Left ventricle myocardium inferior (tissue), 1 donor: ENCODE results near the gene CIT. TPM values are rescaled to one million over a fixed set of nuclear protein-coding genes. Genes with fewer than 3 reads are reported as not detected.

Experiments used
- DNase-seq: peaks from one replicate; pipeline ENCODE4 v3.0.0-alpha.2; 2020
- H3K27ac ChIP-seq: fragments of 200-600 bp; replicated peaks from 2 replicates; pipeline ENCODE4 v1.8.0; 2021
- H3K27me3 ChIP-seq: fragments of 200-600 bp; 2 replicates; pipeline ENCODE4 v1.8.0; 2021; ENCODE audit warnings: low read depth
- H3K36me3 ChIP-seq: fragments of 200-600 bp; 2 replicates; pipeline ENCODE4 v1.8.0; 2021
- H3K4me1 ChIP-seq: fragments of 200-600 bp; 2 replicates; pipeline ENCODE4 v1.8.0; 2021
- H3K4me3 ChIP-seq: fragments of 200-600 bp; 2 replicates; pipeline ENCODE4 v1.8.0; 2021; ENCODE audit warnings: mild to moderate bottlenecking, moderate library complexity
- H3K9me3 ChIP-seq: fragments of 200-600 bp; replicated peaks from 2 replicates; pipeline ENCODE4 v1.8.0; 2021
- CTCF ChIP-seq: fragments of 200-600 bp; IDR thresholded peaks from 2 replicates; pipeline ENCODE4 v1.8.0; 2021; ENCODE audit warnings: antibody characterized with exemption, mild to moderate bottlenecking, borderline replicate concordance
- intact Hi-C: fragments of 100-400 bp; cut with micrococcal nuclease; formaldehyde crosslinking; loops from one replicate; pipeline ENCODE4 v1.11.0; 2022
- total RNA-seq: library from RNA; stranded (reverse); fragmentation: NEBNext Ultra II Directional; extraction: Animal tissue kit (Norgen Biotek cat#: 25700); gene quantifications from one replicate; pipeline ENCODE4 v1.2.1, GENCODE V29; 2021
- donor health status: DM: no; HTN: yes; CAD: no; lungs with severe emphysema.

CIT gene
- total RNA-seq, 1 donor from 2014 or later, result 0.96 TPM

- H3K27me3 ChIP-seq, result no peaks in the 10 kb centered on the region
- H3K4me1 ChIP-seq, result no peaks in the 10 kb centered on the region
- H3K4me3 ChIP-seq, result no peak overlapping the region
- no peak overlapping the region for H3K27ac ChIP-seq
- no peaks in the 10 kb centered on the region for H3K36me3 ChIP-seq
- no peaks in the 10 kb centered on the region for H3K9me3 ChIP-seq
- TF ChIP-seq CTCF, result no peak
- DNase-seq, result no peak
- intact Hi-C loops, result no loop called here
These were observed 6.7 kb downstream of the CIT start for GRCh38 chr12:119870457-119870856.

DNA sequence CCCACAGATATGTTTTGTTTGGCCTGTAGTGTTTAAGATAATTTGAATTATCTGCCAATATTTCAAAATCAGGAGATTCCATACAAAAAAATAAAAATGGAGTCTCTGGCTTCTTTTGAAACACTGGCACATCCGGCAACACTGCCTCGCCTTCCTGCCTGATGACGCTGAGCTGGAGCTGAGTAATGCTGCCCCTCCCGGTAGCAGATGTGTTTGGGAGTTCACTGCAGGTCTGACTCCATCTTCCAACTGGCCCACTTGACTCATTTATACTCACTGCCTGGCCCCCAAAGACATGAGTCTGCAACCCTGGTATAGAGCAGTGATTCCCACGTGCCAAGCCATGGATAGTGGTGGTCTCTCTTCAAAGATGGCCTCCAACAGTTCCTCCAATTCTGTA is 7.4 kb downstream of the CIT start:
- no peak for TF ChIP-seq CTCF
- no peaks in the 10 kb centered on the region for H3K9me3 ChIP-seq
- no peaks in the 10 kb centered on the region for H3K36me3 ChIP-seq
- no peak overlapping the region for H3K27ac ChIP-seq
- no peak for DNase-seq
- H3K4me1 ChIP-seq, result no peaks in the 10 kb centered on the region
- no peaks in the 10 kb centered on the region for H3K27me3 ChIP-seq
- intact Hi-C loops, result no loop called here
- no peak overlapping the region for H3K4me3 ChIP-seq

DNA sequence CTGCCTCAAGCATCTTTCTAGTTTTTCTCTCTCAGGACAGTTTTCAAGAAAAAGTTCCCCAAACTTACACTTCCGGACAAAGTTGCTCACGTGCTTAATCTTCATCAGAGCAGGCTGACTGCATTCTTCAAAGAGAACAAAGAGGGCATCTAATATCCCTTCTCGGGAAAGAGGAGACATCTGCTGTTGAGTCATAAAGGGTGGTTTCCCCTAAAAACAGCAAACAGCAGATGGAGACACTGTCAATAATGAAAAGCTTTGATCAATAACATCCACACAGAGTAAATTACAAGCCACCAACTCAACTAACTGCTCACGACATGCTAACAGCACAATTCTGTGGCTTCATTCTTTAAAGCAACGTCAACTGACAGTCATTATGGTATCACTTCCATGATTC is 8.1 kb downstream of the CIT start:
- no peaks in the 10 kb centered on the region for H3K9me3 ChIP-seq
- H3K36me3 ChIP-seq, result no peaks in the 10 kb centered on the region
- no peak for TF ChIP-seq CTCF
- no peak overlapping the region for H3K27ac ChIP-seq
- intact Hi-C loops, result no loop called here
- no peaks in the 10 kb centered on the region for H3K27me3 ChIP-seq
- no peak for DNase-seq
- H3K4me1 ChIP-seq, result no peaks in the 10 kb centered on the region
- H3K4me3 ChIP-seq, result no peak overlapping the region

DNA sequence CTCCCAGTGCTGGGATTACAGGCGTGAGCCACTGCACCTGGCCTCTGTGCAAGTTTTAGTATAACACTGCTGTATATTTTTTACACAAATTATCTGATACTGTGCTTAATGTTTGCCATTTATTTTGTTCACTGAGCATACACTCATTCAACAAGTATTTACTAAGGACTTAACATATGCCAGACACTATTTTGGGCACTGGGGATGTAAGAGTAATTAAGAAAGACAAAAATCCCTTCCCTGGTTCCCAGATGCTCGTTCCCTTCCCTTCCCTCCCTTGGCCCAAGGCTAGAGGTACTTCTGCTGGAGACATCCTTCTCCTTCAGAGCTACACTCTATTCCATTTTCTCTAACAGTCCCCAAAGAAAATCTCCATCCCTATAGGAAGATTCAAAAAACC is 12.5 kb downstream of the CIT start:
- H3K36me3 ChIP-seq, result no peaks in the 10 kb centered on the region
- H3K27ac ChIP-seq, result no peak overlapping the region
- H3K27me3 ChIP-seq, result no peaks in the 10 kb centered on the region
- intact Hi-C loops, result no loop called here
- H3K4me1 ChIP-seq, result no peaks in the 10 kb centered on the region
- TF ChIP-seq CTCF, result no peak
- no peaks in the 10 kb centered on the region for H3K9me3 ChIP-seq
- no peak for DNase-seq
- H3K4me3 ChIP-seq, result no peak overlapping the region

DNA sequence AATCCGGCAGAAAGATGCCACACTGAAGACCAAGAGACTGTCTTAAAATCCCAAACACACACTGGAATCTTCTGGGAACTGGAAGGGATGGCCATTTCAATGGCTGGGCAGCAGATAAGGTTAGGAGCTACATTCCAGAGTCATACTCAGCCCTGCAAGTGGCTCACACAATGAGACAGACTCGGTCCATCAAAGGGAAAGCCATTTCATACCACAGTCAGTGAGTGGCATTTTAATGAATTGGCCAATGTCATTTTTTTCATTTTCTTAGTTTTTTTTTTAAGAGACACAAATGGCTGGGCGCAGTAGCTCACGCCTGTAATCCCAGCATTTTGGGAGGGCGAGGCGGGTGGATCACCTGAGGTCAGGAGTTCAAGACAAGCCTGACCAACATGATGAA is 17.9 kb downstream of the CIT start:
- no peak overlapping the region for H3K4me3 ChIP-seq
- no peaks in the 10 kb centered on the region for H3K36me3 ChIP-seq
- no peaks in the 10 kb centered on the region for H3K27me3 ChIP-seq
- H3K9me3 ChIP-seq, result no peaks in the 10 kb centered on the region
- TF ChIP-seq CTCF, result no peak
- intact Hi-C loops, result no loop called here
- no peaks in the 10 kb centered on the region for H3K4me1 ChIP-seq
- no peak overlapping the region for H3K27ac ChIP-seq
- DNase-seq, result no peak
